BLaER1 (cell line): ENCODE results near the gene PKMYT1.
A peak's percentile ranks its signal among the peaks of the same experiment; 100 is the strongest.
"Not testable (repeated sequence)": the region's sequence is repeated elsewhere in the genome, so short reads cannot be mapped to it uniquely, and the experiment has no call there.

ENCODE experiments used
- H3K27ac ChIP-seq: shearing (Covaris generic); formaldehyde crosslinking; 2 replicates; pipeline ENCODE4 v1.8.1; 2022
- H3K27me3 ChIP-seq: shearing (Covaris generic); formaldehyde crosslinking; 2 replicates; pipeline ENCODE4 v1.8.1; 2022
- H3K36me3 ChIP-seq: shearing (Covaris generic); formaldehyde crosslinking; 2 replicates; pipeline ENCODE4 v1.8.1; 2022
- H3K4me1 ChIP-seq: shearing (Covaris generic); formaldehyde crosslinking; 2 replicates; pipeline ENCODE4 v1.8.1; 2022
- H3K4me2 ChIP-seq: shearing (Covaris generic); formaldehyde crosslinking; 2 replicates; pipeline ENCODE4 v1.8.1; 2022
- H3K4me3 ChIP-seq: shearing (Covaris generic); formaldehyde crosslinking; 2 replicates; pipeline ENCODE4 v1.8.1; 2022
- H3K9ac ChIP-seq: shearing (Covaris generic); formaldehyde crosslinking; 2 replicates; pipeline ENCODE4 v1.8.1; 2022
- H3K9me3 ChIP-seq: shearing (Covaris generic); formaldehyde crosslinking; 2 replicates; pipeline ENCODE4 v1.8.1; 2022
- H4K20me1 ChIP-seq: shearing (Covaris generic); formaldehyde crosslinking; 2 replicates; pipeline ENCODE4 v1.8.1; 2022
- Cebpa-rat ChIP-seq: shearing (Covaris generic); IDR thresholded peaks from 2 replicates; pipeline ENCODE4 v1.8.1; 2022

PKMYT1 gene

GRCh38 chr16:2939968-2940367 is 40.3 kb downstream of the PKMYT1 start:
- Histone ChIP-seq H3K27ac (no peak overlapping the region), H3K27me3 (no peaks in the 10 kb centered on the region), H3K4me2 (no peak overlapping the region), H3K9ac (no peak overlapping the region), H4K20me1 (peaks cover 18% of the 10 kb centered on the region), H3K4me3 (no peak overlapping the region), H3K36me3 (peaks cover 69% of the 10 kb centered on the region), H3K4me1 (peaks cover 76% of the 10 kb centered on the region), H3K9me3 (no peaks in the 10 kb centered on the region)
- no peak for TF ChIP-seq Cebpa-rat

- Histone ChIP-seq H4K20me1 (peaks cover 18% of the 10 kb centered on the region), H3K27me3 (no peaks in the 10 kb centered on the region), H3K9me3 (no peaks in the 10 kb centered on the region), H3K4me1 (peaks cover 93% of the 10 kb centered on the region), H3K4me2 (peak overlapping the region; percentile 94), H3K9ac (peak overlapping the region; percentile 45; the same call in 1 of the 2 replicates), H3K4me3 (peak overlapping the region; percentile 47; the same call in 1 of the 2 replicates), H3K36me3 (peaks cover 68% of the 10 kb centered on the region), H3K27ac (peak overlapping the region; percentile 71)
- no peak for TF ChIP-seq Cebpa-rat
Measured at GRCh38 chr16:2938206-2938605, 42.0 kb downstream of the PKMYT1 start.

GRCh38 chr16:2937170-2937569 is 43.1 kb downstream of the PKMYT1 start:
- H3K4me1 ChIP-seq: peaks cover 93% of the 10 kb centered on the region
- H3K36me3 ChIP-seq: peaks cover 68% of the 10 kb centered on the region
- H3K4me3 ChIP-seq: peak overlapping the region; percentile 47
- H3K4me2 ChIP-seq: peak overlapping the region; percentile 94
- H3K9me3 ChIP-seq: no peaks in the 10 kb centered on the region
- H3K27me3 ChIP-seq: no peaks in the 10 kb centered on the region
- H4K20me1 ChIP-seq: peaks cover 18% of the 10 kb centered on the region
- peak overlapping the region; percentile 71 for H3K27ac ChIP-seq
- 0 out of 2 replicates have a peak overlapping the region, but pooled peaks have one; percentile 45 for H3K9ac ChIP-seq
- no peak for TF ChIP-seq Cebpa-rat

GRCh38 chr16:2936436-2937011 is 43.7 kb downstream of the PKMYT1 start:
- Histone ChIP-seq H3K9me3 (no peaks in the 10 kb centered on the region), H3K27me3 (no peaks in the 10 kb centered on the region), H3K4me2 (peak overlapping the region; percentile 94), H4K20me1 (peaks cover 18% of the 10 kb centered on the region), H3K36me3 (peaks cover 69% of the 10 kb centered on the region), H3K4me1 (peaks cover 86% of the 10 kb centered on the region), H3K4me3 (peak overlapping the region; percentile 47), H3K27ac (peak overlapping the region; percentile 71), H3K9ac (no peak overlapping the region)
- TF ChIP-seq Cebpa-rat: no peak

GRCh38 chr16:2934450-2934849 is 45.8 kb downstream of the PKMYT1 start:
- peaks cover 18% of the 10 kb centered on the region for H4K20me1 ChIP-seq
- H3K4me1 ChIP-seq: peaks cover 67% of the 10 kb centered on the region
- peaks cover 69% of the 10 kb centered on the region for H3K36me3 ChIP-seq
- H3K9ac ChIP-seq: no peak overlapping the region
- no peak overlapping the region for H3K4me3 ChIP-seq
- H3K9me3 ChIP-seq: no peaks in the 10 kb centered on the region
- H3K27me3 ChIP-seq: no peaks in the 10 kb centered on the region
- no peak for TF ChIP-seq Cebpa-rat
- peak overlapping the region; percentile 53; the same call in 1 of the 2 replicates for H3K27ac ChIP-seq
- H3K4me2 ChIP-seq: peak overlapping the region; percentile 94

- no peak for TF ChIP-seq Cebpa-rat
- H3K27me3 ChIP-seq: no peaks in the 10 kb centered on the region
- no peaks in the 10 kb centered on the region for H3K9me3 ChIP-seq
- no peak overlapping the region for H3K4me3 ChIP-seq
- peaks cover 18% of the 10 kb centered on the region for H4K20me1 ChIP-seq
- peak overlapping the region; percentile 29 for H3K9ac ChIP-seq
- H3K4me2 ChIP-seq: peak overlapping the region; percentile 94
- peak overlapping the region; percentile 60 for H3K27ac ChIP-seq
- H3K36me3 ChIP-seq: peaks cover 69% of the 10 kb centered on the region
- peaks cover 60% of the 10 kb centered on the region for H3K4me1 ChIP-seq
Measured at GRCh38 chr16:2933701-2934100, 46.5 kb downstream of the PKMYT1 start.

GRCh38 chr16:2933136-2933535 is 47.1 kb downstream of the PKMYT1 start:
- Histone ChIP-seq H4K20me1 (peaks cover 17% of the 10 kb centered on the region), H3K9ac (peak overlapping the region; percentile 29), H3K9me3 (no peaks in the 10 kb centered on the region), H3K27ac (peak overlapping the region; percentile 60), H3K4me2 (peak overlapping the region; percentile 94), H3K4me3 (no peak overlapping the region), H3K4me1 (peaks cover 55% of the 10 kb centered on the region), H3K36me3 (peaks cover 66% of the 10 kb centered on the region), H3K27me3 (no peaks in the 10 kb centered on the region)
- no peak for TF ChIP-seq Cebpa-rat

GRCh38 chr16:2931231-2931914 is 48.9 kb downstream of the PKMYT1 start:
- not testable (repeated sequence) for H3K4me3 ChIP-seq, H3K4me2 ChIP-seq, H3K9me3 ChIP-seq, H3K27me3 ChIP-seq, H3K27ac ChIP-seq, H4K20me1 ChIP-seq, H3K9ac ChIP-seq
- Histone ChIP-seq H3K36me3 (peaks cover 61% of the 10 kb centered on the region), H3K4me1 (peaks cover 54% of the 10 kb centered on the region)

GRCh38 chr16:2930236-2930635 is 50.0 kb downstream of the PKMYT1 start:
- no peak for TF ChIP-seq Cebpa-rat
- no peaks in the 10 kb centered on the region for H4K20me1 ChIP-seq
- H3K27me3 ChIP-seq: no peaks in the 10 kb centered on the region
- no peak overlapping the region for H3K4me3 ChIP-seq
- no peaks in the 10 kb centered on the region for H3K9me3 ChIP-seq
- 0 out of 2 replicates have a peak overlapping the region, but pooled peaks have one; percentile 18 for H3K27ac ChIP-seq
- peaks cover 43% of the 10 kb centered on the region for H3K4me1 ChIP-seq
- peaks cover 61% of the 10 kb centered on the region for H3K36me3 ChIP-seq
- no peak overlapping the region for H3K4me2 ChIP-seq
- H3K9ac ChIP-seq: 0 out of 2 replicates have a peak overlapping the region, but pooled peaks have one; percentile 24

GRCh38 chr16:2929693-2930092 is 50.6 kb downstream of the PKMYT1 start:
- no peak overlapping the region for H3K4me2 ChIP-seq

More at GRCh38 chr16:2929693-2930092, 50.6 kb downstream of the PKMYT1 start:
- H3K27me3 ChIP-seq: no peaks in the 10 kb centered on the region
- H3K27ac ChIP-seq: no peak overlapping the region
- H3K9ac ChIP-seq: no peak overlapping the region
- peaks cover 38% of the 10 kb centered on the region for H3K4me1 ChIP-seq
- no peaks in the 10 kb centered on the region for H3K9me3 ChIP-seq
- peaks cover 65% of the 10 kb centered on the region for H3K36me3 ChIP-seq
- no peak for TF ChIP-seq Cebpa-rat
- no peaks in the 10 kb centered on the region; the same call in 1 of the 2 replicates for H4K20me1 ChIP-seq
- no peak overlapping the region for H3K4me3 ChIP-seq
